Hematopoietic multipotent progenitor cell (in vitro differentiated cells): ENCODE results near the gene MVB12B. TPM values are rescaled to one million over a fixed set of nuclear protein-coding genes. Genes with fewer than 3 reads are reported as not detected.

Experiments
- DNase-seq, 3 donors: peaks; one replicate each; pipeline ENCODE4 v3.0.0-alpha.2; 2011 to 2015; ENCODE audit warnings: low read depth in 2 of 3, low spot score in 2 of 3
- total RNA-seq: library from RNA; depleted of rRNA; stranded (reverse); fragments of >200 nt; gene quantifications from one replicate; pipeline ENCODE4 v1.2.3, GENCODE V29; 2012

The MVB12B gene
- total RNA-seq, 1 donor, result 8.9 TPM

GRCh38 chr9:126440940-126441339, 114.3 kb downstream of the MVB12B start:
- no peak for DNase-seq

GRCh38 chr9:126442636-126443035, 116.0 kb downstream of the MVB12B start:
- DNase-seq, result no peak

GRCh38 chr9:126443144-126443543, 116.5 kb downstream of the MVB12B start:
- DNase-seq, result no peak

- DNase-seq, result no peak
Measured at GRCh38 chr9:126448136-126448535, 121.5 kb downstream of the MVB12B start.

- DNase-seq, result peak in 1 of 3 donors; percentile 14
Measured at GRCh38 chr9:126448865-126449577, 122.4 kb downstream of the MVB12B start.

GRCh38 chr9:126449725-126450667, 123.4 kb downstream of the MVB12B start:
- no peak for DNase-seq

- DNase-seq, result no peak
Measured at GRCh38 chr9:126450668-126451205, 124.1 kb downstream of the MVB12B start.

GRCh38 chr9:126451316-126451885, 124.8 kb downstream of the MVB12B start:
- no peak for DNase-seq

GRCh38 chr9:126452106-126452505, 125.5 kb downstream of the MVB12B start:
- DNase-seq, result no peak

GRCh38 chr9:126453156-126453963, 126.7 kb downstream of the MVB12B start:
- no peak for DNase-seq

GRCh38 chr9:126454215-126454614, 127.6 kb downstream of the MVB12B start:
- no peak for DNase-seq

GRCh38 chr9:126454795-126455194, 128.2 kb downstream of the MVB12B start:
- DNase-seq, result no peak

- DNase-seq, result no peak
Measured at GRCh38 chr9:126456441-126457174, 130.0 kb downstream of the MVB12B start.

- DNase-seq, result no peak
Measured at GRCh38 chr9:126457175-126457547, 130.5 kb downstream of the MVB12B start.

GRCh38 chr9:126457890-126458289, 131.3 kb downstream of the MVB12B start:
- no peak for DNase-seq

- DNase-seq, result no peak
Measured at GRCh38 chr9:126459126-126459525, 132.5 kb downstream of the MVB12B start.

- no peak for DNase-seq
Measured at GRCh38 chr9:126459546-126459945, 132.9 kb downstream of the MVB12B start.

GRCh38 chr9:126459965-126460843, 133.6 kb downstream of the MVB12B start:
- DNase-seq, result no peak

GRCh38 chr9:126461029-126461428, 134.4 kb downstream of the MVB12B start:
- no peak for DNase-seq
